SH-SY5Y (cell line): ENCODE results near the gene ETAA1.

Experiments used
- GATA2 ChIP-seq: IDR thresholded peaks from 2 replicates; pipeline ENCODE4 v1.6.1; 2011; ENCODE audit warnings: mild to moderate bottlenecking, low read depth, low read length
- GATA3 ChIP-seq: IDR thresholded peaks from 2 replicates; pipeline ENCODE4 v1.6.1; 2011; ENCODE audit warnings: low read depth, mild to moderate bottlenecking, low read length, moderate library complexity

The ETAA1 gene

DNA sequence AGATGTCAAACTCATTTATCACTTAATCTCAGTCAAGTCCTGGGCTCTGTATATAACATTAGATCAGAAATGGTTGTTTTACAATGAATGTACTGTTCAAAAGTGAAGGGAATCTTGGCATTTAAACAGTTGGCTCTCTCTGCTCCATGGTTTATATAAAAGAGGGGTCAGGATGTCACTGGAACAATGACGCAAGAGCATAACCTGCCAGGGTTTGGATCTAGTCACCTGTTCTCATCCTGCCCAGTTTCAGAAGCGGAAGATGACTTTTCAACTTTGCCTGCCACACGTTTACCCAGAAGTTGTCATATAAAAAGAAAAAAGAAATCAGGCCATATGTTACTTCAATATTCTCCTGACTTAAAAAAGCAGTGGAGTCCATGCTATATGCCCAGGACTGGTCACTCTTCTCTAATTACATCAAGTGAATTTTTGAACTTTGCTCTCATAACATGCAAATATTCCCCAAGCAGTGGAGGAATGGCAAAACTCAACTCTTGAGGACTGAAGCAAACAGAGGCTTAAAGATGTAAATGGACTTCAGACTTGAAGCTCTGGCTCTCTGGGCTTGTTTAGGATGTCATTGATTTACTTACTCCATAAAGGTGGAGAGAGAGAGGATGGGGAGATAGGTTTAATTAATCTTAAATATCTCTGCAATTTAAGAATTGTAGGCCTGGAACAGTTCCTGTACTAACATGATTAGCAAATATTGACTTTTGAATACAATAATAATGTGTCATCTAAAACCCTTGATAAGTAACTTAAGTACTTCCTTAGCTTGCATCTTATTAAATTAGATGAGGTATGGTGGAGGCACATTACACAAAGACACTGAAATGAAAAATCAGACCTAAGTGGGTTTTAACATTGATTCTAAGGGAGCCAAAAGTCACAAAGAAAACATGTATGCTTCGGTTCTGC lies 58.3 kb downstream of the ETAA1 start:
- no peak for TF ChIP-seq GATA2
- TF ChIP-seq GATA3: no peak

DNA sequence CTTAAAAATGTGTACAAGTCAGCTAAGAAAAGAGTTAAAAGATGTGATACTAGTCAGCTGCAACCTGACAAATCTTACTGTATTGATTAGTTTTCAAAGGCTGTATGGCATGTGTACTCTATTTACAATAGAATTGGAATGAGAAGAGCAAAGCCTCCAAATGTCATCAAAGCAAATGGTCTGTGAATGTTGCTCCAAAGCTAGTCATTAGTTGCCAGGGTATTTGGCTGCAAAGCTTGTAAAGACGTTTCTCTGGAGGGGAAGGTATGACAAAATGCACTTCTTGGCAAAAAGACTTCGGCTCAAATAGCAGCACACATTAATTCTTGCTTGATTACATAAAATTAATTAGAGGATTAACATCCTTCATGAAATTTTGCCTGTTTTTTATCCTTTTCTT lies 59.3 kb downstream of the ETAA1 start:
- TF ChIP-seq GATA2 (no peak), GATA3 (no peak)

DNA sequence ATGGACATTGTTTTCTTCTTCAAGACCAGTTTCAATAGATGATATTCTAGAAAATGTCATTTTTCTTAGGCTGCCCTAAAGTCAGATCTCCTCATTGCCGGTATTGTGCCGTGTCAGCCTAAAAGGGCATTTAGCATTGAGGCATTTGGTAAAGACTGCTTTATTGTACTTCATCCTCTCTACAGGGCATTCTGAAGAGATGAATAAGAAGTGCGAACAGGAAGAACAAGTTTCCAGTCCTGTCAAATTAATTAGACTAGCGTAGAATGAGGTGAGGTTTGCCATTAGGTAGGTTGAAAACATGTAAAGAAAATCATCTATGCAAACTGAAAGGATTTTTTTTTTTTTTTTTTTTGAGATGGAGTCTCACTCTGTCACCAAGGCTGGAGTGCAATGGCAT lies 60.6 kb downstream of the ETAA1 start:
- no peak for TF ChIP-seq GATA3
- TF ChIP-seq GATA2: no peak

DNA sequence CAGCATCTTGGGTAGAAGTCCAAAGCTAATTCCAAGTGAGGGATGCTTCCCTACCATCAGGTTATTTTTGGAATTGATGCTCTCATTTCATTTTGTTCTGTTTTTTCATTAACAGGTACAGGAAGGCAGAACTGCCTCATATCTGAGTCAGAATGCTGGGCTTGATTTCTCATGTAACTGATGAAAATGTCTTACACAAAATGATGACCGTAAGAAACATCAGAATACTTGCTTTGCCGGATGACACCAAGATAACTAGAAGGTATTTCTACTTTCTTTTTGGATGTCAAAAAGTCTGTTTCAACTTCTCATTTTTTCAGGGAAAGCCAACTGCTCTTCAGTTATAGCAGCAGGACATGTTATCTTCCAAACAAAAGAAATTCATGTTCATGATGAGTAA lies 62.6 kb downstream of the ETAA1 start:
- TF ChIP-seq GATA2: no peak
- no peak for TF ChIP-seq GATA3
